ENCODE data around the gene CLEC2D.
"Not testable (repeated sequence)": the region's sequence is repeated elsewhere in the genome, so short reads cannot be mapped to it uniquely, and the experiment has no call there.

The CLEC2D gene

DNA sequence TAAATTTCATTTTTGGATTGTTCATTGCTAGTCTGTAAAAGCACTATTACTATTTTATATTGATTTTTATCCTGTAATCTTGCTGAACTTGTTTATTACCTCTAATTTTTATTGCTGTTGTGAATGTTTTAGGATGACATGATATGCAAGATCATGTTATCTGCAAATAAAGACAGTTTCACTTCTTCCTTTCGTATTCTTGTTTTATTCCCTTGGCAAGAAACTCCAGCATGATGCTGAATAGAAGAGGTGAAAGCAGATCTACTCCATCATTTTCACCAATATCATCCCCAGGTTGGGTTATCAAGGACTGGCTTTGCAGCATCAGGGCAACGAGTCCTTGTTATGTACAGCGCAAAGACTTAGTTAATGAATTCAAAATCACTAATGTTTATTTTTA lies 66.1 kb downstream of the CLEC2D start:
- TF ChIP-seq, protein P1, sequence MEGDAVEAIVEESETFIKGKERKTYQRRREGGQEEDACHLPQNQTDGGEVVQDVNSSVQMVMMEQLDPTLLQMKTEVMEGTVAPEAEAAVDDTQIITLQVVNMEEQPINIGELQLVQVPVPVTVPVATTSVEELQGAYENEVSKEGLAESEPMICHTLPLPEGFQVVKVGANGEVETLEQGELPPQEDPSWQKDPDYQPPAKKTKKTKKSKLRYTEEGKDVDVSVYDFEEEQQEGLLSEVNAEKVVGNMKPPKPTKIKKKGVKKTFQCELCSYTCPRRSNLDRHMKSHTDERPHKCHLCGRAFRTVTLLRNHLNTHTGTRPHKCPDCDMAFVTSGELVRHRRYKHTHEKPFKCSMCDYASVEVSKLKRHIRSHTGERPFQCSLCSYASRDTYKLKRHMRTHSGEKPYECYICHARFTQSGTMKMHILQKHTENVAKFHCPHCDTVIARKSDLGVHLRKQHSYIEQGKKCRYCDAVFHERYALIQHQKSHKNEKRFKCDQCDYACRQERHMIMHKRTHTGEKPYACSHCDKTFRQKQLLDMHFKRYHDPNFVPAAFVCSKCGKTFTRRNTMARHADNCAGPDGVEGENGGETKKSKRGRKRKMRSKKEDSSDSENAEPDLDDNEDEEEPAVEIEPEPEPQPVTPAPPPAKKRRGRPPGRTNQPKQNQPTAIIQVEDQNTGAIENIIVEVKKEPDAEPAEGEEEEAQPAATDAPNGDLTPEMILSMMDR (IDR thresholded peaks at IDR 0.05; ENCODE audit: borderline replicate concordance, control extremely low read depth, extremely low read depth, insufficient read depth, missing control alignments): no peak
- in situ Hi-C loops (cut with MboI; ENCODE audit: low sequenced_read_pairs, unreplicated experiment): no loop called here
- DNase-seq (ENCODE audit: low spot score): no peak

DNA sequence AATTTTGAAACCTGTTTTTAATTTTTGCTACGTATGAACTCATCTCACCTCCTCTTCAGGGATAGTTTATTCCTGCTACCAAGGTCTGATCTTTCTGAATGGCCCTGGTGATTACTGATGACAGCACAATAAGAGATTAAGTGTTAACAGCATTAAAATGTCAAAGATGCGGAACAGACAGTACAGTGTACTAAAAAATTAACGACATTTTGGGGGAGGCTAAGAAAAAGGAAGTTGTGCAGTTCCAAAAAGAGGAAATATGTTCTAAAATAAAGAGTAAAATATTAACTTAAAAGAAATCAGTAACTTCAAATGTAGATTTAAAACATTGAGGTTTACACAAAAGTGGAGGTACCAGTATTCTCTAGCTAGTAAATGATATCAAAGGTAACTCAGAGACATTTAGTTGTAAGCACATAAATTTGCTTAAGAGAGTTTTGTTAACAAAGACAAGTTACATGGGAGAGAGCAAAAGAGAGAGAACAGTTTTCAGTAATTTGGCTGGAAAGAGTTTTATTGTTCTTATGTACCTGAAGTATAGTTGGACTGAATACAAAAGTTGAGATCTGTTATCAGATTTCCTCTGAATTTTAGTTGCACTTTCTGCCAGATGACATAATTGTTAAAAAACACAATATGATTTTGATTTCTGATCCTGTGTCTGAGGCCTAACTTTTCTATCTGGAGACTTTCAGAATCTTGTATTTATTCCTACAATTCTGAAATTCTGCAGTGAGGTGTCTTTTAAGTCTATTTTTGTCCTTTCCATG lies 67.6 kb downstream of the CLEC2D start:
- in situ Hi-C loops (cut with MboI; ENCODE audit: low sequenced_read_pairs, unreplicated experiment): no loop called here
- no peak for DNase-seq (ENCODE audit: low spot score)
- TF ChIP-seq, protein P1 (IDR thresholded peaks at IDR 0.05; ENCODE audit: borderline replicate concordance, control extremely low read depth, extremely low read depth, insufficient read depth, missing control alignments): no peak

DNA sequence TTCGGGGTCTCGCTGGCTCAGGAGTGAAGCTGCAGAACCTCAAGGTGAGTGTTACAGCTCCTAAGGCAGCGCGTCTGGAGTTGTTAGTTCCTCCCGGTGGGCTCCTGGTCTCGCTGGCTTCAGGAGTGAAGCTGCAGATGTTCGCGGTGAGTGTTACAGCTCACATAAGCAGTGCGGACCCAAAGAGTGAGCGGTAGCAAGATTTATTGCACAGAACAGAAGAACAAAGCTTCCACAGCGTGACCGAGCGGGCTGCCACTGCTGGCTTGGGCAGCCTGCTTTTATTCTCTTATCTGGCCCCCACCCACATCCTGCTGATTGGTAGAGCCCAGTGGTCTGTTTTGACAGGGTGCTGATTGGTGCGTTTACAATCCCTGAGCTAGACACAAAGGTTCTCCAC lies 69.4 kb downstream of the CLEC2D start:
- in situ Hi-C loops (cut with MboI; ENCODE audit: low sequenced_read_pairs, unreplicated experiment); DNase-seq (ENCODE audit: low spot score): not testable (repeated sequence)

DNA sequence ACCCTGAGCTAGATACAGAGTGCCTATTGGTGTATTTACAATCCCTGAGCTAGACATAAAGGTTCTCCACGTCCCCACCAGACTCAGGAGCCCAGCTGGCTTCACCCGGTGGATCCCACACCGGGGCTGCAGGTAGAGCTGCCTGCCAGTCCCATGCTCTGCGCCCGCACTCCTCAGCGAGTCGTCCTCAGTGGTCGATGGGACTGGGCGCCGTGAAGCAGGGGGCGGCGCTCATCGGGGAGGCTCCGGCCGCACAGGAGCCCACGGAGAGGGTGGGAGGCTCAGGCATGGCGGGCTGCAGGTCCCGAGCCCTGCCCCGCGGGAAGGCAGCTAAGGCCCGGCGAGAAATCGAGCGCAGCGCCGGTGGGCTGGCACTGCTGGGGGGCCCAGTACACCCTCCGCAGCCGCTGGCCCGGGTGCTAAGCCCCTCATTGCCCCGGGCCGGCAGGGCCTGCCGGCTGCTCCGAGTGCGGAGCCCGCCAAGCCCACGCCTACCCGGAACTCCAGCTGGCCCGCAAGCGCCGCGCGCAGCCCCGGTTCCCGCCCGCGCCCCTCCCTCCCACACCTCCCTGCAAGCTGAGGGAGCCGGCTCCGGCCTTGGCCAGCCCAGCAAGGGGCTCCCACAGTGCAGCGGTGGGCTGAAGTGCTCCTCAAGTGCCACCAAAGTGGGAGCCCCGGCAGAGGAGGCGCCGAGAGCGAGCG lies 70.0 kb downstream of the CLEC2D start:
- in situ Hi-C loops (cut with MboI; ENCODE audit: low sequenced_read_pairs, unreplicated experiment): loop anchor here (10.0 kb wide), 1 partner anchor 185 kb away; no protein-coding TSS in a partner anchor
- DNase-seq (ENCODE audit: low spot score): not testable (repeated sequence)

DNA sequence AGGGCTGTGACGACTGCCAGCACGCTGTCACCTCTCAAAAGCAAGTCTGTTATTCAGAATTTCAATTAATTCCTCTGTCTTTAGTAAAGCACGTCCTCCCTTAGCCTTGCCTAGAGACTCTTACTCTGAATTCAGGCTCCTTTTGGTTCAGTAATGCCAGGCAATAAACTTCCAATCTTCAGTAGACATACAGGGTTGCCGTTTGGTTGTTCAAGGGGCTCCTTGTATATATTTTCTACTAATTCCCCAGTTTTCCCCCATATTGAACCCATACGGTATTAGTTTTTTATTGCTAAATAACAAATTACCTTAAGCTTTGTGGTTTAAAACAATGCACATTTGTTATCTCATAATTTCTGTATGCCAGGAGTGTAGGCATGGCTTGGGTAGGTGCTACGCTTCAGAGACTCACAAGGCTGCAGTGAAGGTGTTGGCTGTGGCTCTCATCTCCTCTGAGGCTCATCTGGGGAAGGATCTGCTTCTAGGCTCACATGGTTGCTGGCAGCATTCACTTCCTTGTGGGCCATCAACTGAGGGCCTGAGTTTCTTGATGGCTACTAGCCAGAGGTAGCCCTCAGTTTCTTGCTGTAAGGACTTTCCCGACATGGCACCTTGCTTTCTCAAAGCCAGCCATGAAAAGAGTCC lies 70.7 kb downstream of the CLEC2D start:
- in situ Hi-C loops (cut with MboI; ENCODE audit: low sequenced_read_pairs, unreplicated experiment): loop anchor here (10.0 kb wide), 1 partner anchor 185 kb away; no protein-coding TSS in a partner anchor
- no peak for DNase-seq (ENCODE audit: low spot score)
- TF ChIP-seq, protein P1 (IDR thresholded peaks at IDR 0.05; ENCODE audit: borderline replicate concordance, control extremely low read depth, extremely low read depth, insufficient read depth, missing control alignments): no peak

DNA sequence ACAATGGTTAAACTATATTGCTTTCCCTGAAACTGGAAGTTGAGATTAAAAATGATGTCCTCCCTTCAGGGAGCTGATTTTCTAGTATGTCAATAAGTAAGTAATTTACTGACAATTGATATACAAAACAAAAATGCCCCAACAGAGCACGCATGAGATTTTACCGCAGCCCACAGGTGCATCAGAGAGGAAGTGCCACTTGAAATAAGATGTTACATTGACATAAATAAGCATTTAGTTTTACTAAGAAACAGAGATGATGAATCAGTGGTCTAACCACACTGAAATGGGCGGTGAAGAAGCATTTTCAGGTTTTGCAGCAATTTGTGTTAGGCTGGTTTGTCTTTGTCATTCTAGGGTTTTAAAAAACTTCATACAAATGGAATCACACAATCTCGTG lies 72.2 kb downstream of the CLEC2D start:
- in situ Hi-C loops (cut with MboI; ENCODE audit: low sequenced_read_pairs, unreplicated experiment): loop anchor here (10.0 kb wide), 1 partner anchor 183 kb away; no protein-coding TSS in a partner anchor
- TF ChIP-seq, protein P1 (IDR thresholded peaks at IDR 0.05; ENCODE audit: borderline replicate concordance, control extremely low read depth, extremely low read depth, insufficient read depth, missing control alignments): no peak
- peak; percentile 48 for DNase-seq (ENCODE audit: low spot score)

DNA sequence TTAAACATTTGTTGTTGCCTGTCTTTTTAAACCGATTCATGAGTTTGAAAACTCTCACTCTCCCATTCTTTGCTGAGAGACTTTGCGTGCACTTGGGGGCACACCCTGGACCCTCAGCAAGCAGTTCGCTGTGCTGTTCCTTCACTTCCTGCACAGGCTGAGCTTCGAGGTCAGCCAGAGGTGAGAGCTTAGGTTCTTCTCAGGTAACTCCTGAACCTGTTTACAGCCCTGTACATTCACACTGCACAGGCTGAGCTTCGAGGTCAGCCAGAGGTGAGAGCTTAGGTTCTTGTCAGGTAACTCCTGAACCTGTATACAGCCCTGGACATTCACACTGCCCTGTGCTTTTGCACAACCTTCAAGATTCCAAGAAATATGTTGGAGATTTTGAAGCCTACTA lies 73.1 kb downstream of the CLEC2D start:
- TF ChIP-seq, protein P1 (IDR thresholded peaks at IDR 0.05; ENCODE audit: borderline replicate concordance, control extremely low read depth, extremely low read depth, insufficient read depth, missing control alignments): no peak
- in situ Hi-C loops (cut with MboI; ENCODE audit: low sequenced_read_pairs, unreplicated experiment): loop anchor here (10.0 kb wide), 1 partner anchor 182 kb away; no protein-coding TSS in a partner anchor
- no peak for DNase-seq (ENCODE audit: low spot score)

Data from GM13976 (cell line).